ENCODE data around the gene TFDP2. TPM values are rescaled to one million over a fixed set of nuclear protein-coding genes. Genes with fewer than 3 reads are reported as not detected.

The TFDP2 gene
- total RNA-seq, 1 donor from 2014 or later, result 41.3 TPM

GRCh38 chr3:141955175-141955574, 194.2 kb downstream of the TFDP2 start:
- H3K27ac ChIP-seq, result no peak overlapping the region
- peaks cover 52% of the 10 kb centered on the region for H3K36me3 ChIP-seq
- H3K27me3 ChIP-seq (ENCODE audit: low read depth), result no peaks in the 10 kb centered on the region
- TF ChIP-seq, protein P1, sequence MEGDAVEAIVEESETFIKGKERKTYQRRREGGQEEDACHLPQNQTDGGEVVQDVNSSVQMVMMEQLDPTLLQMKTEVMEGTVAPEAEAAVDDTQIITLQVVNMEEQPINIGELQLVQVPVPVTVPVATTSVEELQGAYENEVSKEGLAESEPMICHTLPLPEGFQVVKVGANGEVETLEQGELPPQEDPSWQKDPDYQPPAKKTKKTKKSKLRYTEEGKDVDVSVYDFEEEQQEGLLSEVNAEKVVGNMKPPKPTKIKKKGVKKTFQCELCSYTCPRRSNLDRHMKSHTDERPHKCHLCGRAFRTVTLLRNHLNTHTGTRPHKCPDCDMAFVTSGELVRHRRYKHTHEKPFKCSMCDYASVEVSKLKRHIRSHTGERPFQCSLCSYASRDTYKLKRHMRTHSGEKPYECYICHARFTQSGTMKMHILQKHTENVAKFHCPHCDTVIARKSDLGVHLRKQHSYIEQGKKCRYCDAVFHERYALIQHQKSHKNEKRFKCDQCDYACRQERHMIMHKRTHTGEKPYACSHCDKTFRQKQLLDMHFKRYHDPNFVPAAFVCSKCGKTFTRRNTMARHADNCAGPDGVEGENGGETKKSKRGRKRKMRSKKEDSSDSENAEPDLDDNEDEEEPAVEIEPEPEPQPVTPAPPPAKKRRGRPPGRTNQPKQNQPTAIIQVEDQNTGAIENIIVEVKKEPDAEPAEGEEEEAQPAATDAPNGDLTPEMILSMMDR (IDR thresholded peaks at IDR 0.05), result no peak
- no peak for DNase-seq
- intact Hi-C loops (cut with DNase I), result no loop called here
- no peak for ATAC-seq
- H3K4me3 ChIP-seq, result no peak overlapping the region
- no peaks in the 10 kb centered on the region for H3K9me3 ChIP-seq
- no peaks in the 10 kb centered on the region for H3K4me1 ChIP-seq

DNA sequence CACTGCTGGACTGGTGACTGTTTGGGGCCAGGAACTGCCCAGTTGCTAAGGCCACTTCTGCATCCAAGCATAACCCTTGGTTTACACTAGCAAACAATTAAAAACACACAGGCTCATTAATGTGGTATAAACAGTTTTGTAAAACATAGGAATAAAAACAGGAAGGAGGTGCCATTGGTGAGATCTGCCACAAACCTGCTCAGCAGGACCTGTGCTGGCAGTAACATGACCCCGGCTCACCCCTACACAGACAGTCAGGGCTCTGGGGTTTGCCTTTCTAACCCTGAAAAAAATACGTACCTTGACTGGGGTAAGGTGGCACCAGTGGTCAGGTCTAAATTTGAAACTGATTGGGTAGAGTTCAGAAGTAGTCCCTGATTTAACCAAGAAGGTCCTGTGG, 196.7 kb downstream of the TFDP2 start:
- Histone ChIP-seq H3K27ac (no peak overlapping the region), H3K9me3 (no peaks in the 10 kb centered on the region), H3K4me1 (no peaks in the 10 kb centered on the region), H3K4me3 (no peak overlapping the region), H3K27me3 (ENCODE audit: low read depth) (no peaks in the 10 kb centered on the region), H3K36me3 (peaks cover 32% of the 10 kb centered on the region)
- DNase-seq, result no peak
- no peak for ATAC-seq
- intact Hi-C loops (cut with DNase I), result no loop called here
- TF ChIP-seq, protein P1 (IDR thresholded peaks at IDR 0.05), result no peak

- no peak for ATAC-seq
- DNase-seq, result no peak
- Histone ChIP-seq H3K4me1 (no peaks in the 10 kb centered on the region), H3K4me3 (no peak overlapping the region), H3K27me3 (ENCODE audit: low read depth) (no peaks in the 10 kb centered on the region), H3K9me3 (no peaks in the 10 kb centered on the region), H3K36me3 (peaks cover 26% of the 10 kb centered on the region), H3K27ac (no peak overlapping the region)
- TF ChIP-seq, protein P1 (IDR thresholded peaks at IDR 0.05), result no peak
- intact Hi-C loops (cut with DNase I), result no loop called here
These were observed 198.5 kb downstream of the TFDP2 start for GRCh38 chr3:141950572-141951493.

DNA sequence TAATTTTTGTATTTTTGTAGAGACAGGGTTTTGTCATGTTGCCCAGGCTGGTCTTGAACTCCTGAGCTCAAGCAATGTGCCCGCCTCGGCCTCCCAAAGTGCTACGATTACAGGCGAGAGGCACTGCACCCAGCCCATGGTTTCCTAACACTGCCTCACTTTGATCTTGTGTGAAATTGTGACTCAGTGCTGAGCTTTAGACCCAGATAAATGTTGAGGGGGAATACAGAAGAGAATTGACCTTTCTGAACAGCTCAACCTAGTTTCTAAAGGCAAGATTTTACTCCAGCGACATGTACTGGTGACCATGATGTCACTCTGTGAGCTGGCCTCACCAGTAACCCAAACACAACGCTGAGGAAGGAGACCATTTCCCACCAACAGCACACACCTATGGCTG, 199.4 kb downstream of the TFDP2 start:
- no peaks in the 10 kb centered on the region for H3K4me1 ChIP-seq
- DNase-seq (no peak), ATAC-seq (no peak)
- H3K27me3 ChIP-seq (ENCODE audit: low read depth), result no peaks in the 10 kb centered on the region
- no peak overlapping the region for H3K4me3 ChIP-seq
- no peak overlapping the region for H3K27ac ChIP-seq
- intact Hi-C loops (cut with DNase I), result no loop called here
- TF ChIP-seq, protein P1 (IDR thresholded peaks at IDR 0.05), result no peak
- H3K36me3 ChIP-seq, result peaks cover 26% of the 10 kb centered on the region
- no peaks in the 10 kb centered on the region for H3K9me3 ChIP-seq

GRCh38 chr3:141949399-141949798, 199.9 kb downstream of the TFDP2 start:
- H3K4me1 ChIP-seq, result no peaks in the 10 kb centered on the region
- peaks cover 26% of the 10 kb centered on the region for H3K36me3 ChIP-seq
- DNase-seq (no peak), ATAC-seq (peak in 1 of 2 donors; percentile 17)
- TF ChIP-seq, protein P1 (IDR thresholded peaks at IDR 0.05), result no peak
- H3K27ac ChIP-seq, result no peak overlapping the region
- H3K9me3 ChIP-seq, result no peaks in the 10 kb centered on the region
- no peak overlapping the region for H3K4me3 ChIP-seq
- H3K27me3 ChIP-seq (ENCODE audit: low read depth), result no peaks in the 10 kb centered on the region
- intact Hi-C loops (cut with DNase I), result no loop called here
